H9 (cell line): Measurements from ENCODE around the gene TKTL1. TPM values are rescaled to one million over a fixed set of nuclear protein-coding genes. Genes with fewer than 3 reads are reported as not detected.

Experiments used
- DNase-seq: peaks from one replicate; pipeline ENCODE4 v3.0.0-alpha.2; 2017
- H2AFZ ChIP-seq: one replicate; pipeline ENCODE4 v1.6.1; 2013; ENCODE audit warnings: mild to moderate bottlenecking, low read length, control low read depth, moderate library complexity
- H2AK5ac ChIP-seq: 2 replicates; pipeline ENCODE4 v1.6.1; 2013; ENCODE audit warnings: low read length, control low read depth, mixed read lengths; ENCODE audit not compliant: insufficient read length
- H2BK120ac ChIP-seq: one replicate; pipeline ENCODE4 v1.6.1; 2013; ENCODE audit warnings: low read depth, mild to moderate bottlenecking, low read length, control low read depth, inconsistent platforms; ENCODE audit not compliant: poor library complexity, severe bottlenecking
- H2BK12ac ChIP-seq: 2 replicates; pipeline ENCODE4 v1.6.1; 2013; ENCODE audit warnings: low read length, control low read depth, mixed read lengths, low read depth; ENCODE audit not compliant: insufficient read length
- H2BK15ac ChIP-seq: 2 replicates; pipeline ENCODE4 v1.6.1; 2013; ENCODE audit warnings: low read depth, low read length, control low read depth
- H2BK20ac ChIP-seq: one replicate; pipeline ENCODE4 v1.6.1; 2013; ENCODE audit warnings: low read depth, mild to moderate bottlenecking, low read length, control low read depth, inconsistent platforms; ENCODE audit not compliant: poor library complexity, severe bottlenecking
- H2BK5ac ChIP-seq: 2 replicates; pipeline ENCODE4 v1.6.1; 2013; ENCODE audit warnings: low read length, control low read depth, mixed read lengths; ENCODE audit not compliant: insufficient read length
- H3K14ac ChIP-seq: 2 replicates; pipeline ENCODE4 v1.6.1; 2013; ENCODE audit warnings: low read length, control low read depth; ENCODE audit not compliant: insufficient read depth
- H3K18ac ChIP-seq: 2 replicates; pipeline ENCODE4 v1.6.1; 2013; ENCODE audit warnings: low read depth, mild to moderate bottlenecking, mixed read lengths, low read length, control low read depth; ENCODE audit not compliant: insufficient read length
- H3K23ac ChIP-seq: 2 replicates; pipeline ENCODE4 v1.6.1; 2013; ENCODE audit warnings: low read length, control low read depth, mixed read lengths, low read depth; ENCODE audit not compliant: insufficient read length
- H3K23me2 ChIP-seq: 2 replicates; pipeline ENCODE4 v1.6.1; 2013; ENCODE audit warnings: low read depth, mild to moderate bottlenecking, mixed read lengths, low read length, control low read depth; ENCODE audit not compliant: insufficient read length, poor library complexity, severe bottlenecking
- H3K27ac ChIP-seq: 2 replicates; pipeline ENCODE4 v1.5.1; 2013; ENCODE audit warnings: low read length, control low read depth, mixed read lengths, low read depth; ENCODE audit not compliant: insufficient read length
- H3K27me3 ChIP-seq: 2 replicates; pipeline ENCODE4 v1.6.1; 2013; ENCODE audit warnings: low read length, control low read depth, inconsistent platforms; ENCODE audit not compliant: insufficient read depth
- H3K4ac ChIP-seq: 2 replicates; pipeline ENCODE4 v1.6.1; 2013; ENCODE audit warnings: low read depth, mild to moderate bottlenecking, control low read depth, inconsistent platforms, low read length, moderate library complexity
- H3K4me1 ChIP-seq: 2 replicates; pipeline ENCODE4 v1.6.1; 2013; ENCODE audit warnings: low read length, control low read depth, inconsistent platforms; ENCODE audit not compliant: insufficient read depth
- H3K4me2 ChIP-seq: 2 replicates; pipeline ENCODE4 v1.6.1; 2013; ENCODE audit warnings: low read length, control low read depth, mixed read lengths; ENCODE audit not compliant: insufficient read length, insufficient read depth
- H3K56ac ChIP-seq: 2 replicates; pipeline ENCODE4 v1.6.1; 2013; ENCODE audit warnings: low read depth, mild to moderate bottlenecking, mixed read lengths, low read length, control low read depth; ENCODE audit not compliant: insufficient read length
- H3K79me1 ChIP-seq: 2 replicates; pipeline ENCODE4 v1.6.1; 2013; ENCODE audit warnings: low read depth, mild to moderate bottlenecking, moderate library complexity, low read length, control low read depth, inconsistent platforms; ENCODE audit not compliant: insufficient read depth, poor library complexity, severe bottlenecking
- H3K79me2 ChIP-seq: 2 replicates; pipeline ENCODE4 v1.6.1; 2013; ENCODE audit warnings: low read length, control low read depth, inconsistent platforms; ENCODE audit not compliant: insufficient read depth
- H3K9ac ChIP-seq: 2 replicates; pipeline ENCODE4 v1.6.1; 2013; ENCODE audit warnings: low read length, control low read depth, mixed read lengths; ENCODE audit not compliant: insufficient read length; ENCODE audit errors: extremely low read depth
- H3K9me3 ChIP-seq: one replicate; pipeline ENCODE4 v1.6.1; 2013; ENCODE audit warnings: low read depth, low read length, inconsistent platforms; ENCODE audit not compliant: control insufficient read depth
- H3T11ph ChIP-seq: one replicate; pipeline ENCODE4 v1.6.1; 2013; ENCODE audit warnings: mild to moderate bottlenecking, low read length, control low read depth, inconsistent platforms
- H4K20me1 ChIP-seq: one replicate; pipeline ENCODE4 v1.6.1; 2013; ENCODE audit not compliant: control insufficient read depth, insufficient read length, insufficient read depth
- H4K5ac ChIP-seq: 2 replicates; pipeline ENCODE4 v1.6.1; 2013; ENCODE audit warnings: low read depth, mild to moderate bottlenecking, mixed read lengths, low read length, control low read depth; ENCODE audit not compliant: insufficient read length
- H4K8ac ChIP-seq: replicated peaks from 2 replicates; pipeline ENCODE4 v1.6.1; 2013; ENCODE audit warnings: low read length, control low read depth, mixed read lengths, low read depth; ENCODE audit not compliant: insufficient read length
- H4K91ac ChIP-seq: 2 replicates; pipeline ENCODE4 v1.6.1; 2013; ENCODE audit warnings: low read depth, mild to moderate bottlenecking, moderate library complexity, mixed read lengths, low read length, control low read depth; ENCODE audit not compliant: insufficient read length
- H3K27ac Mint-ChIP-seq, 3 experiments: 2 replicates in 2 of 3; 3 replicates in 1 of 3; pipeline ENCODE4 v1.8.0; 2020 to 2021; ENCODE audit warnings: mixed read lengths in 3 of 3, mild to moderate bottlenecking in 1 of 3, moderate library complexity in 1 of 3
- H3K27me3 Mint-ChIP-seq: 2 replicates; pipeline ENCODE4 v1.8.0; 2021; ENCODE audit warnings: low read depth, mild to moderate bottlenecking, moderate library complexity, mixed read lengths
- H3K36me3 Mint-ChIP-seq, 3 experiments: 2 replicates in 2 of 3; 3 replicates in 1 of 3; pipeline ENCODE4 v1.8.0; 2020 to 2021; ENCODE audit warnings: low read depth in 3 of 3, mixed read lengths in 3 of 3; ENCODE audit not compliant: insufficient read depth in 1 of 3
- H3K4me1 Mint-ChIP-seq, 2 experiments: 2 replicates each; pipeline ENCODE4 v1.8.0; 2020; ENCODE audit warnings: mixed read lengths in 2 of 2
- H3K4me3 Mint-ChIP-seq, 2 experiments: 2 replicates in 1 of 2; 3 replicates in 1 of 2; pipeline ENCODE4 v1.8.0; 2020 to 2021; ENCODE audit warnings: mild to moderate bottlenecking in 2 of 2, mixed read lengths in 2 of 2, moderate library complexity in 1 of 2
- H3K9me3 Mint-ChIP-seq, 2 experiments: 2 replicates in 1 of 2; 3 replicates in 1 of 2; pipeline ENCODE4 v1.8.0; 2020; ENCODE audit warnings: mild to moderate bottlenecking in 2 of 2, mixed read lengths in 2 of 2, moderate library complexity in 1 of 2
- CTCF ChIP-seq: fragments of 200-600 bp; sonication (generic); conservative IDR thresholded peaks from 3 replicates; pipeline ENCODE4 v1.8.0; 2021; ENCODE audit warnings: antibody characterized with exemption, mild to moderate bottlenecking
- WGBS: extraction: QIAGEN DNeasy Blood & Tissue Kit; methylation state at CpG from one replicate; pipeline ENCODE4 v1.1.7; 2013; ENCODE audit warnings: missing lambda C conversion rate, low lambda C conversion rate, mixed read lengths; ENCODE audit not compliant: insufficient read length; ENCODE audit errors: extremely low coverage; 5-methylcytosine and 5-hydroxymethylcytosine counted together
- total RNA-seq: library from RNA; stranded (reverse); gene quantifications from 2 replicates; pipeline ENCODE4 v1.2.1, GENCODE V29; 2021

The TKTL1 gene
- total RNA-seq, 1 experiment from 2014 or later, result not detected

GRCh38 chrX:154321594-154321993, 26.0 kb downstream of the TKTL1 start:
- Histone ChIP-seq H3K27me3 (no peaks in the 10 kb centered on the region), H2BK5ac (no peak overlapping the region), H2BK120ac (no peak overlapping the region), H2BK15ac (no peak overlapping the region), H4K8ac (no peak overlapping the region), H3K9me3 (peaks cover 27% of the 10 kb centered on the region), H3K56ac (no peak overlapping the region), H3K4ac (no peak overlapping the region), H2BK20ac (no peak overlapping the region), H3K4me1 (no peaks in the 10 kb centered on the region), H3K79me1 (no peaks in the 10 kb centered on the region), H3T11ph (no peak overlapping the region), H3K9ac (no peak overlapping the region), H3K23me2 (no peaks in the 10 kb centered on the region), H2AFZ (no peak overlapping the region), H3K18ac (no peak overlapping the region), H4K5ac (no peak overlapping the region), H3K79me2 (no peaks in the 10 kb centered on the region), H3K4me2 (no peak overlapping the region), H3K14ac (no peak overlapping the region), H4K20me1 (no peaks in the 10 kb centered on the region), H2BK12ac (no peak overlapping the region), H4K91ac (no peak overlapping the region), H2AK5ac (no peak overlapping the region), H3K27ac (no peak overlapping the region), H3K23ac (no peak overlapping the region)
- no CpG with 5 or more reads among the region's 10 CpGs for WGBS
- H3K4me1 Mint-ChIP-seq, result peaks cover 0 to 9% of the 10 kb centered on the region in 2 experiments; a peak in 2 of 4 replicates
- H3K36me3 Mint-ChIP-seq, result peaks cover 0 to 2% (median 0%) of the 10 kb centered on the region in 3 experiments; a peak in 1 of 7 replicates
- H3K27me3 Mint-ChIP-seq, result peaks cover 32% of the 10 kb centered on the region
- peaks cover 82 to 88% of the 10 kb centered on the region in 2 experiments for H3K9me3 Mint-ChIP-seq
- no peak overlapping the region for H3K4me3 Mint-ChIP-seq
- no peak for TF ChIP-seq CTCF
- no peak for DNase-seq
- no peak overlapping the region for H3K27ac Mint-ChIP-seq
